ENCODE results near the gene CYRIA.
A peak's percentile ranks its signal among the peaks of the same experiment; 100 is the strongest.

CYRIA gene

GRCh38 chr2:16666449-16666801 is 791 bp upstream of the CYRIA start:
- DNase-seq = peak; percentile 7

- DNase-seq = no peak
Observed at GRCh38 chr2:16664809-16665747, 556 bp downstream of the CYRIA start.

- no peak for DNase-seq
Observed at GRCh38 chr2:16664052-16664731, 1.4 kb downstream of the CYRIA start.

GRCh38 chr2:16663121-16663905 is 2.3 kb downstream of the CYRIA start:
- DNase-seq = no peak

- DNase-seq = no peak
Observed at GRCh38 chr2:16661936-16662839, 3.4 kb downstream of the CYRIA start.

- no peak for DNase-seq
Observed at GRCh38 chr2:16661526-16661925, 4.1 kb downstream of the CYRIA start.

- DNase-seq = no peak
Observed at GRCh38 chr2:16660556-16660955, 5.1 kb downstream of the CYRIA start.

- no peak for DNase-seq
Observed at GRCh38 chr2:16660114-16660513, 5.5 kb downstream of the CYRIA start.

- DNase-seq = no peak
Observed at GRCh38 chr2:16658076-16658739, 7.4 kb downstream of the CYRIA start.

GRCh38 chr2:16657671-16658070 is 8.0 kb downstream of the CYRIA start:
- DNase-seq = no peak

- no peak for DNase-seq
Observed at GRCh38 chr2:16656784-16657391, 8.7 kb downstream of the CYRIA start.

GRCh38 chr2:16655905-16656642 is 9.6 kb downstream of the CYRIA start:
- no peak for DNase-seq

GRCh38 chr2:16655445-16655837 is 10.2 kb downstream of the CYRIA start:
- DNase-seq = no peak

GRCh38 chr2:16654833-16655444 is 10.7 kb downstream of the CYRIA start:
- no peak for DNase-seq

- DNase-seq = no peak
Observed at GRCh38 chr2:16653799-16654198, 11.8 kb downstream of the CYRIA start.

GRCh38 chr2:16653083-16653375 is 12.6 kb downstream of the CYRIA start:
- DNase-seq = no peak

GRCh38 chr2:16652296-16653082 is 13.1 kb downstream of the CYRIA start:
- no peak for DNase-seq

- no peak for DNase-seq
Observed at GRCh38 chr2:16650287-16651249, 15.1 kb downstream of the CYRIA start.

Data from activated CD4-positive, alpha-beta T cell treated with anti-CD3 and anti-CD28 coated beads, Interleukin-2, Interleukin-6, amounts not matched to agents 100 ng/mL and 50 ng/mL, durations not matched to agents 16 hours and 8 hours (primary cell).